ENCODE results near the gene IFT81.

DNA sequence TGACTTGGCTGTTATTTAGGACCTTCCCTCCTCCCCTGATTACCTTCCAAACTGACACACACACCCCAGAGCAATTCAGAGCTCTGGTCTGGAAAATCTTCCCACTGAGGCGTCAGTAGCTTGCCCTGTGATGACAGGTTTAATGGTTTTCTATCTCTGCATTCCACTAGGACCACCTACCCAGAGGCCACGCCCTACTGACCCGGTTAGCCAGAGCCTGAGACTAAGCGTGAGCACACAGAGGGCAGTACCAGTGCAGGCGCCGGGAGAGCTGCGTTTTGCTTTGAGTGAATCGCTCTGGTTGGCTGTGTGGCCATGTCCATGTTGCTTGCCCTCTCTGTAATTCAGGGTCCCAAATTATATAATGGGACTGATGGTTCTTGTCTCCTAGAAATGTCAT lies 120.7 kb downstream of the IFT81 start:
- TF ChIP-seq SUZ12 (IDR thresholded peaks at IDR 0.05; ENCODE audit: extremely low read depth, insufficient read depth, insufficient read length) (no peak), ZNF274 (IDR thresholded peaks at IDR 0.05; ENCODE audit: low read depth, low read length) (no peak), YY1 (IDR thresholded peaks at IDR 0.05; ENCODE audit: insufficient read depth, insufficient read length) (no peak)
